K562 (cell line): ENCODE measurements around the gene PRKCE. TPM values are rescaled to one million over a fixed set of nuclear protein-coding genes. Genes with fewer than 3 reads are reported as not detected.

Experiments used
- ADNP ChIP-seq: fragments of 200-800 bp; sonication (Bioruptor generic); IDR thresholded peaks from 2 replicates; pipeline ENCODE4 v1.6.1; 2016; ENCODE audit warnings: missing genetic modification characterization, missing compliant biosample characterization
- CBFA2T3 ChIP-seq: fragments of 450-650 bp; IDR thresholded peaks from 2 replicates; pipeline ENCODE4 v1.6.1; 2017
- CTBP1 ChIP-seq: fragments of 450-650 bp; IDR thresholded peaks from 2 replicates; pipeline ENCODE4 v1.6.1; 2016; ENCODE audit warnings: borderline replicate concordance
- CXXC5 ChIP-seq: fragments of 250-450 bp; sonication (Bioruptor Pico); IDR thresholded peaks from 2 replicates; pipeline ENCODE4 v1.8.0; 2022; ENCODE audit warnings: inconsistent platforms, mild to moderate bottlenecking, moderate library complexity
- DPF2 ChIP-seq: fragments of 450-650 bp; IDR thresholded peaks from 2 replicates; pipeline ENCODE4 v1.6.1; 2016
- GATAD2A ChIP-seq: fragments of 450-650 bp; IDR thresholded peaks from 2 replicates; pipeline ENCODE4 v1.6.1; 2017
- ILK ChIP-seq: fragments of 450-650 bp; IDR thresholded peaks from 2 replicates; pipeline ENCODE4 v1.6.1; 2016; ENCODE audit warnings: missing genetic modification characterization, low read depth, mild to moderate bottlenecking, missing compliant biosample characterization, moderate library complexity, borderline replicate concordance
- LEF1 ChIP-seq: fragments of 450-650 bp; IDR thresholded peaks from 2 replicates; pipeline ENCODE4 v1.6.1; 2016; ENCODE audit warnings: mild to moderate bottlenecking
- MYC ChIP-seq, 2 experiments: fragments of 250-450 bp in 1 of 2; sonication (Bioruptor Pico) in 1 of 2; IDR thresholded peaks; 2 replicates each; pipeline versions ENCODE4 v1.5.1 to v1.6.1; 2012 to 2021; ENCODE audit warnings: low read depth in 2 of 2, borderline replicate concordance in 1 of 2, improper control_type of control experiment in 1 of 2, low read length in 1 of 2, mild to moderate bottlenecking in 1 of 2, moderate library complexity in 1 of 2
- TCF3 ChIP-seq: sonication (generic); formaldehyde crosslinking; IDR thresholded peaks from 2 replicates; pipeline ENCODE4 v1.4.0; 2020; ENCODE audit warnings: mild to moderate bottlenecking, missing genetic modification reagents
- TRIM24 ChIP-seq, 2 experiments: fragments of 450-650 bp; IDR thresholded peaks; 2 replicates each; pipeline ENCODE4 v1.6.1; 2016
- YY1 ChIP-seq, 3 experiments: IDR thresholded peaks; 2 replicates each; pipeline ENCODE4 v1.6.1; 2011; ENCODE audit warnings: low read length in 2 of 3, mild to moderate bottlenecking in 2 of 3, moderate library complexity in 2 of 3, borderline replicate concordance in 1 of 3, control low read depth in 1 of 3, low read depth in 1 of 3; ENCODE audit not compliant: insufficient read depth in 3 of 3, insufficient replicate concordance in 2 of 3, control insufficient read depth in 1 of 3, insufficient read length in 1 of 3; ENCODE audit errors: extremely low read depth in 1 of 3
- ZBTB9 ChIP-seq: fragments of 450-650 bp; formaldehyde crosslinking; IDR thresholded peaks from 2 replicates; pipeline ENCODE4 v1.4.0; 2020; ENCODE audit warnings: mild to moderate bottlenecking, moderate library complexity
- ZNF134 ChIP-seq: fragments of 250-450 bp; sonication (Bioruptor Pico); conservative IDR thresholded peaks from 2 replicates; pipeline ENCODE4 v1.4.0; 2020
- ZNF175 ChIP-seq: fragments of 200-800 bp; sonication (Bioruptor generic); IDR thresholded peaks from 2 replicates; pipeline ENCODE4 v1.6.1; 2016; ENCODE audit warnings: low read depth, mild to moderate bottlenecking, missing genetic modification characterization, missing compliant biosample characterization
- ZNF311 ChIP-seq: fragments of 250-450 bp; sonication (Bioruptor Pico); IDR thresholded peaks from 2 replicates; pipeline ENCODE4 v1.4.0; 2020; ENCODE audit warnings: mild to moderate bottlenecking, moderate library complexity
- ZNF589 ChIP-seq: fragments of 200-800 bp; sonication (Bioruptor generic); IDR thresholded peaks from 2 replicates; pipeline ENCODE4 v1.6.1; 2016; ENCODE audit warnings: low read depth, missing genetic modification characterization, missing compliant biosample characterization
- ZNF592 ChIP-seq: fragments of 450-650 bp; IDR thresholded peaks from 2 replicates; pipeline ENCODE4 v1.6.1; 2017; ENCODE audit warnings: antibody characterized with exemption, mild to moderate bottlenecking
- polyA plus RNA-seq, 8 experiments: library from polyadenylated mRNA; depleted of rRNA in 4 of 8; stranded (reverse) in 5 of 8; unstranded in 3 of 8; fragments of >200 nt; fragmentation: Nextera tagmentation in 2 of 8; fragmentation: Illumina TruSeq in 1 of 8; extraction: Ambion mirVana in 2 of 8; extraction: Trizol in 1 of 8; gene quantifications; 2 replicates each; pipeline versions ENCODE4 v1.2.1 to v1.2.3, GENCODE V29; 2011 to 2014; ENCODE audit warnings: inconsistent platforms in 1 of 8, missing spikeins in 1 of 8
- total RNA-seq, 7 experiments: library from RNA; depleted of rRNA in 6 of 7; stranded (reverse); fragments of >200 nt in 6 of 7; fragmentation: Illumina TruSeq in 2 of 7; extraction: Trizol in 2 of 7; gene quantifications; 2 replicates each; pipeline versions ENCODE4 v1.2.1 to v1.2.3, GENCODE V29; 2011 to 2021; ENCODE audit warnings: low replicate concordance in 1 of 7
- TF ChIP-seq, protein P1 (sequence below): fragments of 250-450 bp; sonication (Bioruptor Pico); IDR thresholded peaks from 2 replicates; pipeline ENCODE4 v1.9.0; 2021; ENCODE audit warnings: mild to moderate bottlenecking, inconsistent platforms

PRKCE gene
- total and polyA plus RNA-seq, 9 of the 15 experiments (the other 6 are each of a cell fraction or from before 2014, with no cell fraction given), result 0.06 to 1.0 (median 0.22) TPM; not detected in 1

GRCh38 chr2:45786030-45786835, 134.8 kb downstream of the PRKCE start (continued):
- TF ChIP-seq ILK (tag) (no peak), CTBP1 (peak; percentile 21; the same call in 1 of the 2 replicates), ZNF311 (CRISPR knock-in tag) (peak; percentile 47; the same call in 1 of the 2 replicates), CBFA2T3 (peak; percentile 60), TRIM24 (IDR thresholded peaks at IDR 0.05) (peak in 1 of 2 experiments; percentile 28; a peak in 1 of 4 replicates), ZNF592 (peak; percentile 60; the same call in 1 of the 2 replicates), ZBTB9 (CRISPR knock-in tag) (0 out of 2 replicates have a peak, but pooled peaks have one; percentile 18), ADNP (tag) (0 out of 2 replicates have a peak, but pooled peaks have one; percentile 42), TCF3 (CRISPR knock-in tag) (0 out of 2 replicates have a peak, but pooled peaks have one; percentile 36), MYC (IDR thresholded peaks at IDR 0.05; ENCODE audit: low read depth, low read length) (0 out of 2 replicates have a peak, but pooled peaks have one; percentile 37), MYC (CRISPR knock-in tag; IDR thresholded peaks at IDR 0.05; ENCODE audit: borderline replicate concordance, low read depth) (no peak), ZNF134 (CRISPR knock-in tag) (no peak), DPF2 (peak; percentile 76), YY1 (IDR thresholded peaks at IDR 0.05; ENCODE audit: borderline replicate concordance in 1 of 3, control insufficient read depth in 1 of 3, extremely low read depth in 1 of 3, insufficient read depth in 3 of 3, insufficient read length in 1 of 3, insufficient replicate concordance in 2 of 3, low read depth in 1 of 3, low read length in 2 of 3) (peak in 1 of 3 experiments; percentile 57), ZNF589 (CRISPR knock-in tag) (peak; percentile 87), CXXC5 (CRISPR knock-in tag) (0 out of 2 replicates have a peak, but pooled peaks have one; percentile 43), GATAD2A (0 out of 2 replicates have a peak, but pooled peaks have one; percentile 13), LEF1 (peak; percentile 56; the same call in 1 of the 2 replicates), ZNF175 (CRISPR knock-in tag) (peak; percentile 88)
- TF ChIP-seq, protein P1, sequence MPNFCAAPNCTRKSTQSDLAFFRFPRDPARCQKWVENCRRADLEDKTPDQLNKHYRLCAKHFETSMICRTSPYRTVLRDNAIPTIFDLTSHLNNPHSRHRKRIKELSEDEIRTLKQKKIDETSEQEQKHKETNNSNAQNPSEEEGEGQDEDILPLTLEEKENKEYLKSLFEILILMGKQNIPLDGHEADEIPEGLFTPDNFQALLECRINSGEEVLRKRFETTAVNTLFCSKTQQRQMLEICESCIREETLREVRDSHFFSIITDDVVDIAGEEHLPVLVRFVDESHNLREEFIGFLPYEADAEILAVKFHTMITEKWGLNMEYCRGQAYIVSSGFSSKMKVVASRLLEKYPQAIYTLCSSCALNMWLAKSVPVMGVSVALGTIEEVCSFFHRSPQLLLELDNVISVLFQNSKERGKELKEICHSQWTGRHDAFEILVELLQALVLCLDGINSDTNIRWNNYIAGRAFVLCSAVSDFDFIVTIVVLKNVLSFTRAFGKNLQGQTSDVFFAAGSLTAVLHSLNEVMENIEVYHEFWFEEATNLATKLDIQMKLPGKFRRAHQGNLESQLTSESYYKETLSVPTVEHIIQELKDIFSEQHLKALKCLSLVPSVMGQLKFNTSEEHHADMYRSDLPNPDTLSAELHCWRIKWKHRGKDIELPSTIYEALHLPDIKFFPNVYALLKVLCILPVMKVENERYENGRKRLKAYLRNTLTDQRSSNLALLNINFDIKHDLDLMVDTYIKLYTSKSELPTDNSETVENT, result no peak
